Liver (tissue), 9 donors: ENCODE data around the gene PLSCR1. TPM values are rescaled to one million over a fixed set of nuclear protein-coding genes. Genes with fewer than 3 reads are reported as not detected.

Experiments used
- DNase-seq: peaks from one replicate; pipeline ENCODE4 v3.0.0-alpha.2; 2017; ENCODE audit warnings: low spot score
- H3K27ac ChIP-seq, 2 donors: one replicate each; pipeline ENCODE4 v1.7.0; 2013; ENCODE audit warnings: inconsistent platforms in 2 of 2, low read length in 2 of 2, control low read depth in 1 of 2, low read depth in 1 of 2, mild to moderate bottlenecking in 1 of 2
- H3K27me3 ChIP-seq, 4 donors: one replicate each; pipeline versions ENCODE4 v1.6.1 to v1.7.0; 2013; ENCODE audit warnings: low read length in 3 of 4, inconsistent platforms in 1 of 4, mild to moderate bottlenecking in 1 of 4, moderate library complexity in 1 of 4; ENCODE audit not compliant: control insufficient read depth in 4 of 4, insufficient read depth in 4 of 4
- H3K36me3 ChIP-seq, 4 donors: one replicate each; pipeline versions ENCODE4 v1.6.1 to v1.7.0; 2013; ENCODE audit warnings: low read length in 3 of 4, mild to moderate bottlenecking in 3 of 4, low read depth in 1 of 4, moderate library complexity in 1 of 4; ENCODE audit not compliant: control insufficient read depth in 4 of 4, insufficient read depth in 3 of 4
- H3K4me1 ChIP-seq, 4 donors: one replicate each; pipeline versions ENCODE4 v1.6.1 to v1.7.0; 2013; ENCODE audit warnings: low read length in 3 of 4, mild to moderate bottlenecking in 3 of 4, moderate library complexity in 1 of 4; ENCODE audit not compliant: control insufficient read depth in 4 of 4, insufficient read depth in 4 of 4
- H3K4me3 ChIP-seq, 3 donors: one replicate each; pipeline versions ENCODE4 v1.6.1 to v1.7.0; 2013; ENCODE audit warnings: low read length in 3 of 3, control low read depth in 1 of 3, low read depth in 1 of 3, mild to moderate bottlenecking in 1 of 3
- H3K9ac ChIP-seq, 2 donors: one replicate each; pipeline ENCODE4 v1.7.0; 2013; ENCODE audit warnings: low read length in 2 of 2, mild to moderate bottlenecking in 2 of 2, moderate library complexity in 2 of 2, control low read depth in 1 of 2, low read depth in 1 of 2
- H3K9me3 ChIP-seq, 4 donors: one replicate each; pipeline versions ENCODE4 v1.6.1 to v1.7.0; 2013; ENCODE audit warnings: low read length in 3 of 4; ENCODE audit not compliant: control insufficient read depth in 4 of 4
- CTCF ChIP-seq: fragments of 150-350 bp; IDR thresholded peaks from 2 replicates; pipeline ENCODE4 v1.5.1; 2017; ENCODE audit warnings: improper control_type of control experiment, low read depth, low read length; ENCODE audit not compliant: missing input control
- EGR1 ChIP-seq, 2 donors: IDR thresholded peaks; 2 replicates each; pipeline ENCODE4 v1.6.1; 2016 to 2018; ENCODE audit warnings: antibody characterized with exemption in 2 of 2, low read depth in 2 of 2
- FOXA1 ChIP-seq: IDR thresholded peaks from 2 replicates; pipeline ENCODE4 v1.6.1; 2016; ENCODE audit warnings: antibody characterized with exemption
- FOXA2 ChIP-seq: IDR thresholded peaks from 2 replicates; pipeline ENCODE4 v1.6.1; 2016; ENCODE audit warnings: antibody characterized with exemption
- GABPA ChIP-seq, 2 donors: IDR thresholded peaks in 1 of 2; conservative IDR thresholded peaks in 1 of 2; 2 replicates each; pipeline ENCODE4 v1.6.1; 2016; ENCODE audit warnings: antibody characterized with exemption in 2 of 2, mild to moderate bottlenecking in 1 of 2, moderate library complexity in 1 of 2
- HNF4A ChIP-seq, 2 donors: conservative IDR thresholded peaks; 2 replicates each; pipeline ENCODE4 v1.6.1; 2016; ENCODE audit warnings: antibody characterized with exemption in 2 of 2, mild to moderate bottlenecking in 2 of 2
- HNF4G ChIP-seq: IDR thresholded peaks from 2 replicates; pipeline ENCODE4 v1.6.1; 2016; ENCODE audit warnings: antibody characterized with exemption
- JUND ChIP-seq, 2 donors: IDR thresholded peaks; 2 replicates each; pipeline ENCODE4 v1.6.1; 2016; ENCODE audit warnings: antibody characterized with exemption in 2 of 2
- MAX ChIP-seq: IDR thresholded peaks from 2 replicates; pipeline ENCODE4 v1.6.1; 2016; ENCODE audit warnings: antibody characterized with exemption
- RAD21 ChIP-seq, 2 donors: IDR thresholded peaks; 2 replicates each; pipeline ENCODE4 v1.6.1; 2016; ENCODE audit warnings: antibody characterized with exemption in 2 of 2, mild to moderate bottlenecking in 2 of 2
- REST ChIP-seq: IDR thresholded peaks from 2 replicates; pipeline ENCODE4 v1.6.1; 2016; ENCODE audit warnings: antibody characterized with exemption, mild to moderate bottlenecking
- RXRA ChIP-seq, 2 donors: IDR thresholded peaks; 2 replicates each; pipeline ENCODE4 v1.6.1; 2017 to 2018; ENCODE audit warnings: antibody characterized with exemption in 2 of 2, mild to moderate bottlenecking in 1 of 2
- SP1 ChIP-seq: IDR thresholded peaks from 2 replicates; pipeline ENCODE4 v1.6.1; 2018; ENCODE audit warnings: antibody characterized with exemption, mild to moderate bottlenecking
- TAF1 ChIP-seq: conservative IDR thresholded peaks from 2 replicates; pipeline ENCODE4 v1.6.1; 2016; ENCODE audit warnings: antibody characterized with exemption, mild to moderate bottlenecking
- WGBS: extraction: QIAGEN DNeasy Blood & Tissue Kit; methylation state at CpG from one replicate; pipeline ENCODE4 v1.1.7; 2013; 5-methylcytosine and 5-hydroxymethylcytosine counted together
- polyA plus RNA-seq, 2 donors: library from polyadenylated mRNA; stranded (reverse) in 1 of 2; unstranded in 1 of 2; fragments of 200-250 nt in 1 of 2; fragments of >200 nt in 1 of 2; fragmentation: Nextera tagmentation in 1 of 2; extraction: Ambion mirVana in 1 of 2; gene quantifications; one replicate each; pipeline versions ENCODE4 v1.2.1 to v1.2.3, GENCODE V29; 2013 to 2015
- total RNA-seq, 2 donors: library from RNA; depleted of rRNA; stranded (reverse); fragments of >200 nt; gene quantifications; one replicate each; pipeline ENCODE4 v1.2.3, GENCODE V29; 2014
- TF ChIP-seq, protein P1 (sequence below): IDR thresholded peaks from 2 replicates; pipeline ENCODE4 v1.6.1; 2016; ENCODE audit warnings: antibody characterized with exemption
- donor health status: healthy.
- donor health status: healthy.
- donor health status: healthy.
- donor health status: healthy.
- donor health status: healthy.

The PLSCR1 gene
- total and polyA plus RNA-seq, 4 donors = 30.2 to 76.4 (median 34.3) TPM

GRCh38 chr3:146473726-146474125 is 70.7 kb downstream of the PLSCR1 start:
- Histone ChIP-seq H3K4me3 (no peak overlapping the region), H3K9ac (no peak overlapping the region), H3K27me3 (no peaks in the 10 kb centered on the region), H3K27ac (no peak overlapping the region), H3K9me3 (no peaks in the 10 kb centered on the region), H3K36me3 (no peaks in the 10 kb centered on the region), H3K4me1 (peaks cover 0 to 5% (median 2%) of the 10 kb centered on the region in 4 donors)
- DNase-seq = no peak
- no peak for TF ChIP-seq EGR1 (IDR thresholded peaks at IDR 0.05; ENCODE audit: low read depth in 2 of 2)
- TF ChIP-seq HNF4G = no peak
- no peak for TF ChIP-seq HNF4A (conservative IDR thresholded peaks at IDR 0.05)
- TF ChIP-seq JUND (IDR thresholded peaks at IDR 0.05) = no peak
- no peak for TF ChIP-seq FOXA2
- TF ChIP-seq CTCF = no peak
- no peak for TF ChIP-seq SP1
- no peak for TF ChIP-seq GABPA (IDR thresholded peaks at IDR 0.05 in 1 of 2, conservative IDR thresholded peaks at IDR 0.05 in 1 of 2)
- 94% methylated on average over 2 of the region's 2 CpGs for WGBS

DNA sequence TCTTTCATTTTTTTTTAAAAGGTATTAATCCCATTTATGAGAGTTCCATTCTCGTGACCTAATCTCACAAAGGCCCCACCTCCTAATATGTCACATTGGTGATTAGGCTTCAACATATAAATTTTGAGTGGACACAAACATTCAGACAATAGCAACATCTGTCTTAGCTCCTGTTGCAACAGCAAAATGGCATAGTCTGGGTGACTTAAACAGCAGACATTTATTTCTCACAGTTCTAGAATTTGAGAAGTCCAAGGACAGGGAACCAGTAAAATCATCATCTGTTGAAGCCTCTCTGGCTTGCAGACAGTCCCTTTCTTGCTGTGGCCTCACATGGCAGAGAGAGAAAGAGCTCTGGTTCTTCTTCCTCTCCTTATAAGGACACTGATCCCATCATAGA is 71.8 kb downstream of the PLSCR1 start:
- Histone ChIP-seq H3K36me3 (no peaks in the 10 kb centered on the region), H3K27me3 (no peaks in the 10 kb centered on the region), H3K27ac (no peak overlapping the region), H3K4me3 (no peak overlapping the region), H3K4me1 (peaks cover 0 to 5% (median 2%) of the 10 kb centered on the region in 4 donors), H3K9me3 (no peaks in the 10 kb centered on the region), H3K9ac (no peak overlapping the region)
- 97% methylated on average over 1 of the region's 1 CpG for WGBS
- TF ChIP-seq, protein P1, sequence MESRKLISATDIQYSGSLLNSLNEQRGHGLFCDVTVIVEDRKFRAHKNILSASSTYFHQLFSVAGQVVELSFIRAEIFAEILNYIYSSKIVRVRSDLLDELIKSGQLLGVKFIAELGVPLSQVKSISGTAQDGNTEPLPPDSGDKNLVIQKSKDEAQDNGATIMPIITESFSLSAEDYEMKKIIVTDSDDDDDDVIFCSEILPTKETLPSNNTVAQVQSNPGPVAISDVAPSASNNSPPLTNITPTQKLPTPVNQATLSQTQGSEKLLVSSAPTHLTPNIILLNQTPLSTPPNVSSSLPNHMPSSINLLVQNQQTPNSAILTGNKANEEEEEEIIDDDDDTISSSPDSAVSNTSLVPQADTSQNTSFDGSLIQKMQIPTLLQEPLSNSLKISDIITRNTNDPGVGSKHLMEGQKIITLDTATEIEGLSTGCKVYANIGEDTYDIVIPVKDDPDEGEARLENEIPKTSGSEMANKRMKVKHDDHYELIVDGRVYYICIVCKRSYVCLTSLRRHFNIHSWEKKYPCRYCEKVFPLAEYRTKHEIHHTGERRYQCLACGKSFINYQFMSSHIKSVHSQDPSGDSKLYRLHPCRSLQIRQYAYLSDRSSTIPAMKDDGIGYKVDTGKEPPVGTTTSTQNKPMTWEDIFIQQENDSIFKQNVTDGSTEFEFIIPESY = no peak
- TF ChIP-seq SP1 (no peak), FOXA2 (no peak), RXRA (IDR thresholded peaks at IDR 0.05) (no peak), RAD21 (IDR thresholded peaks at IDR 0.05) (no peak), REST (no peak), MAX (no peak), TAF1 (no peak), FOXA1 (no peak)
- DNase-seq = no peak
